HCT116 (cell line): ENCODE measurements around the gene FCMR. TPM values are rescaled to one million over a fixed set of nuclear protein-coding genes. Genes with fewer than 3 reads are reported as not detected.

Experiments
- ATAC-seq: fragments of 200-7000 bp; cut with Tn5 transposase; 2 replicates; pipeline ENCODE4 v1.9.1; 2020; ENCODE audit warnings: mild to moderate bottlenecking, moderate library complexity
- BruUV-seq: library from RNA; stranded (reverse); fragments of 400-500 nt; replicated peaks from 2 replicates; lab custom pipeline; 2021; lab: Mats Ljungman, UMichigan
- CTCF ChIA-PET: fragments of 300-600 bp; sonication (Branson Sonifier 250); formaldehyde crosslinking; loops from one replicate; lab custom pipeline; 2021; ENCODE audit warnings: antibody characterized with exemption; lab: Charles Lee
- POLR2A ChIA-PET: fragments of 300-600, 350-600 bp; sonication (Branson Sonifier 250); formaldehyde crosslinking; loops from one replicate; lab custom pipeline; 2021; ENCODE audit warnings: antibody characterized with exemption; lab: Charles Lee
- RAD21 ChIA-PET, 2 experiments: fragments of 300-600 bp; sonication (Branson Sonifier 250); formaldehyde crosslinking; loops; one replicate each; lab custom pipeline; 2023; ENCODE audit warnings: low total read pairs in 2 of 2; ENCODE audit not compliant: uncharacterized antibody in 2 of 2, unreplicated experiment in 2 of 2, low non-redundant PET in 1 of 2; lab: Charles Lee
- DNase-seq: peaks from one replicate; pipeline ENCODE4 v3.0.0-alpha.2; 2010; ENCODE audit warnings: low read depth, low spot score
- H2AFZ ChIP-seq: fragments of 200-600 bp; shearing (Covaris generic), sonication (generic); 2 replicates; pipeline ENCODE4 v1.6.1; 2017; ENCODE audit warnings: low read depth, mixed run types, mixed read lengths, antibody characterized with exemption, low read length; ENCODE audit not compliant: poor library complexity, severe bottlenecking
- H3K27ac ChIP-seq: 2 replicates; pipeline ENCODE4 v1.5.1; 2012; ENCODE audit warnings: low read depth, low read length
- H3K27me3 ChIP-seq: fragments of 200-600 bp; sonication (generic); 2 replicates; pipeline ENCODE4 v1.6.1; 2016; ENCODE audit warnings: mixed run types, low read length, mixed read lengths; ENCODE audit not compliant: insufficient read depth
- H3K36me3 ChIP-seq, 2 experiments: fragments of 200-500 bp in 1 of 2; fragments of 200-600 bp in 1 of 2; sonication (Bioruptor generic) in 1 of 2; sonication (generic) in 1 of 2; 2 replicates each; pipeline versions ENCODE4 v1.5.1 to v1.6.1; 2014 to 2016; ENCODE audit warnings: low read length in 2 of 2, inconsistent platforms in 1 of 2, mixed read lengths in 1 of 2, mixed run types in 1 of 2; ENCODE audit not compliant: insufficient read depth in 2 of 2, control insufficient read depth in 1 of 2
- H3K4me1 ChIP-seq, 2 experiments: fragments of 200-600 bp in 1 of 2; sonication (generic) in 1 of 2; 2 replicates each; pipeline versions ENCODE4 v1.5.1 to v1.6.1; 2012 to 2017; ENCODE audit warnings: low read length in 2 of 2, inconsistent platforms in 1 of 2, mild to moderate bottlenecking in 1 of 2, mixed read lengths in 1 of 2, mixed run types in 1 of 2, moderate library complexity in 1 of 2; ENCODE audit not compliant: insufficient read depth in 2 of 2, control insufficient read depth in 1 of 2
- H3K4me2 ChIP-seq: fragments of 200-600 bp; sonication (generic); 2 replicates; pipeline ENCODE4 v1.6.1; 2017; ENCODE audit warnings: mixed run types, low read length, mixed read lengths
- H3K4me3 ChIP-seq, 2 experiments: fragments of 200-600 bp in 1 of 2; sonication (generic) in 1 of 2; replicated peaks in 1 of 2; 2 replicates each; pipeline ENCODE4 v1.5.1; 2011 to 2016; ENCODE audit warnings: low read length in 2 of 2, control low read depth in 1 of 2, low read depth in 1 of 2, mild to moderate bottlenecking in 1 of 2, mixed read lengths in 1 of 2, mixed run types in 1 of 2
- H3K79me2 ChIP-seq: fragments of 200-600 bp; sonication (generic); 2 replicates; pipeline ENCODE4 v1.6.1; 2017; ENCODE audit warnings: mild to moderate bottlenecking, mixed run types, low read length, moderate library complexity, mixed read lengths; ENCODE audit not compliant: insufficient read depth
- H3K9ac ChIP-seq: fragments of 200-600 bp; sonication (generic); 2 replicates; pipeline ENCODE4 v1.6.1; 2016; ENCODE audit warnings: low read length, mixed read lengths
- H3K9me2 ChIP-seq: fragments of 200-600 bp; sonication (generic), shearing (Covaris generic); 2 replicates; pipeline ENCODE4 v1.6.1; 2017; ENCODE audit warnings: mixed run types, mild to moderate bottlenecking, moderate library complexity; ENCODE audit not compliant: insufficient read depth
- H3K9me3 ChIP-seq, 2 experiments: fragments of 200-500 bp in 1 of 2; fragments of 200-600 bp in 1 of 2; sonication (Bioruptor generic) in 1 of 2; sonication (generic) in 1 of 2; 2 replicates each; pipeline ENCODE4 v1.6.1; 2014 to 2017; ENCODE audit warnings: low read length in 2 of 2, mixed read lengths in 2 of 2, inconsistent platforms in 1 of 2, low read depth in 1 of 2, mild to moderate bottlenecking in 1 of 2, mixed run types in 1 of 2, moderate library complexity in 1 of 2; ENCODE audit not compliant: control insufficient read depth in 1 of 2, insufficient read depth in 1 of 2
- H4K20me1 ChIP-seq: fragments of 200-600 bp; sonication (generic), shearing (Covaris generic); 2 replicates; pipeline ENCODE4 v1.6.1; 2017; ENCODE audit warnings: mixed run types, mild to moderate bottlenecking, moderate library complexity; ENCODE audit not compliant: insufficient read depth
- CEBPB ChIP-seq: IDR thresholded peaks from 2 replicates; pipeline ENCODE4 v1.6.1; 2012; ENCODE audit warnings: low read depth
- EGR1 ChIP-seq: IDR thresholded peaks from 2 replicates; pipeline ENCODE4 v1.6.1; 2012; ENCODE audit warnings: low read depth
- EZH2 ChIP-seq: fragments of 200-600 bp; sonication (generic); IDR thresholded peaks from 2 replicates; pipeline ENCODE4 v1.6.1; 2017; ENCODE audit warnings: antibody characterized with exemption, mixed run types
- JUND ChIP-seq: IDR thresholded peaks from 2 replicates; pipeline ENCODE4 v1.6.1; 2012
- MAX ChIP-seq: IDR thresholded peaks from 2 replicates; pipeline ENCODE4 v1.6.1; 2012
- POLR2A ChIP-seq: IDR thresholded peaks from 2 replicates; pipeline ENCODE4 v1.7.0; 2011; ENCODE audit warnings: borderline replicate concordance; ENCODE audit not compliant: insufficient read depth, insufficient read length; ENCODE audit errors: extremely low read depth
- POLR2AphosphoS5 ChIP-seq: IDR thresholded peaks from 2 replicates; pipeline ENCODE4 v1.6.1; 2011; ENCODE audit warnings: mild to moderate bottlenecking, low read depth, low read length, moderate library complexity
- SRF ChIP-seq: IDR thresholded peaks from 2 replicates; pipeline ENCODE4 v1.6.1; 2012; ENCODE audit warnings: low read depth
- TCF7L2 ChIP-seq: IDR thresholded peaks from 2 replicates; pipeline ENCODE4 v1.7.0; 2011; ENCODE audit warnings: borderline replicate concordance, inconsistent platforms; ENCODE audit not compliant: insufficient read depth, insufficient read length; ENCODE audit errors: extremely low read depth
- YY1 ChIP-seq: IDR thresholded peaks from 2 replicates; pipeline ENCODE4 v1.6.1; 2011; ENCODE audit warnings: low read length, low read depth, moderate library complexity, mild to moderate bottlenecking; ENCODE audit not compliant: insufficient replicate concordance; ENCODE audit errors: extremely low read depth
- ZNF274 ChIP-seq: fragments of 200-500 bp; sonication (Bioruptor generic); IDR thresholded peaks from 2 replicates; pipeline ENCODE4 v1.6.1; 2014; ENCODE audit warnings: mild to moderate bottlenecking, low read depth, low read length, inconsistent platforms
- intact Hi-C: fragments of 100-400 bp; cut with micrococcal nuclease; formaldehyde crosslinking; loops from 2 replicates; pipeline ENCODE4 v1.10.0; 2022
- total RNA-seq: library from RNA; stranded (reverse); gene quantifications from one replicate; pipeline ENCODE4 v1.2.1, GENCODE V29; 2021; ENCODE audit not compliant: unreplicated experiment
- TF ChIP-seq, protein P1 (sequence below), 3 experiments: fragments of 200-600 bp in 1 of 3; sonication (generic) in 1 of 3; IDR thresholded peaks in 2 of 3; conservative IDR thresholded peaks in 1 of 3; 2 replicates each; pipeline ENCODE4 v1.5.1; 2012 to 2017; ENCODE audit warnings: low read depth in 2 of 3, low read length in 2 of 3, antibody characterized with exemption in 1 of 3, borderline replicate concordance in 1 of 3, control low read depth in 1 of 3, mild to moderate bottlenecking in 1 of 3, mixed read lengths in 1 of 3, mixed run types in 1 of 3, moderate library complexity in 1 of 3; ENCODE audit not compliant: insufficient read depth in 1 of 3
- TF ChIP-seq, protein P2 (sequence below): IDR thresholded peaks from 2 replicates; pipeline ENCODE4 v1.6.1; 2011; ENCODE audit warnings: mild to moderate bottlenecking, low read length, moderate library complexity; ENCODE audit not compliant: insufficient replicate concordance; ENCODE audit errors: extremely low read depth
- TF ChIP-seq, protein P3 (sequence below): IDR thresholded peaks from 2 replicates; pipeline ENCODE4 v1.6.1; 2012

FCMR gene
- total RNA-seq, 1 experiment from 2014 or later: 0.61 TPM

DNA sequence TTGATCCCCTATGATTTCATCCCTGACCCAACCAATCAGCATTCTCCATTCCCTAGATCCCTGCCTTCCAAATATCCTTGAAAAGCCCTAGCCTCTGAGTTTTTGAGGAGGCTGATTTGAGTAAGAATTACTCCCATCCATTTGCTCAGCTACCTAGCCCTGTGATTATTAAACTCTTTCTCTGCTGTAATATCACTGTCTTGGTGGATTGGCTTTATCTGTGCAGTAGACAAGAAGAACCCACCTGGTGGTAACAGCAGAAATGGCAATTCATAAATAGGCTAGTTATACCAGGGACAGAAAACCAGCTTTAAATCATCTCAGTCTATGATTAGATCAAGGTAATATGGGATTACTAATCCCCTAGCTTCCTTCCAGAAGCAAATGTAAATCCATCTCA, 43.3 kb downstream of the FCMR start (continued):
- TF ChIP-seq, protein P1, sequence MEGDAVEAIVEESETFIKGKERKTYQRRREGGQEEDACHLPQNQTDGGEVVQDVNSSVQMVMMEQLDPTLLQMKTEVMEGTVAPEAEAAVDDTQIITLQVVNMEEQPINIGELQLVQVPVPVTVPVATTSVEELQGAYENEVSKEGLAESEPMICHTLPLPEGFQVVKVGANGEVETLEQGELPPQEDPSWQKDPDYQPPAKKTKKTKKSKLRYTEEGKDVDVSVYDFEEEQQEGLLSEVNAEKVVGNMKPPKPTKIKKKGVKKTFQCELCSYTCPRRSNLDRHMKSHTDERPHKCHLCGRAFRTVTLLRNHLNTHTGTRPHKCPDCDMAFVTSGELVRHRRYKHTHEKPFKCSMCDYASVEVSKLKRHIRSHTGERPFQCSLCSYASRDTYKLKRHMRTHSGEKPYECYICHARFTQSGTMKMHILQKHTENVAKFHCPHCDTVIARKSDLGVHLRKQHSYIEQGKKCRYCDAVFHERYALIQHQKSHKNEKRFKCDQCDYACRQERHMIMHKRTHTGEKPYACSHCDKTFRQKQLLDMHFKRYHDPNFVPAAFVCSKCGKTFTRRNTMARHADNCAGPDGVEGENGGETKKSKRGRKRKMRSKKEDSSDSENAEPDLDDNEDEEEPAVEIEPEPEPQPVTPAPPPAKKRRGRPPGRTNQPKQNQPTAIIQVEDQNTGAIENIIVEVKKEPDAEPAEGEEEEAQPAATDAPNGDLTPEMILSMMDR (IDR thresholded peaks at IDR 0.05 in 2 of 3, conservative IDR thresholded peaks at IDR 0.05 in 1 of 3; ENCODE audit: borderline replicate concordance in 1 of 3, insufficient read depth in 1 of 3, low read depth in 2 of 3, low read length in 2 of 3): peak; percentile 17 to 60 (median 47); a peak in 4 of 6 replicates
- TF ChIP-seq CEBPB (0 out of 2 replicates have a peak, but pooled peaks have one; percentile 18), ZNF274 (no peak)
- TF ChIP-seq, all 23 proteins: peak for 3

GRCh38 chr1:206875752-206876377, 45.9 kb downstream of the FCMR start:
- H3K36me3 ChIP-seq: no peaks in the 10 kb centered on the region
- CTCF ChIA-PET: no interaction called here
- no peaks in the 10 kb centered on the region for H3K4me1 ChIP-seq
- H4K20me1 ChIP-seq: no peaks in the 10 kb centered on the region
- no peak overlapping the region for H3K4me2 ChIP-seq
- no TSS peak for BruUV-seq
- intact Hi-C loops: no loop called here
- no peaks in the 10 kb centered on the region for H3K79me2 ChIP-seq
- TF ChIP-seq TCF7L2 (no peak), EGR1 (no peak), POLR2AphosphoS5 (no peak), SRF (no peak), MAX (no peak), EZH2 (no peak), YY1 (no peak), JUND (no peak), POLR2A (no peak)
- TF ChIP-seq, protein P2, sequence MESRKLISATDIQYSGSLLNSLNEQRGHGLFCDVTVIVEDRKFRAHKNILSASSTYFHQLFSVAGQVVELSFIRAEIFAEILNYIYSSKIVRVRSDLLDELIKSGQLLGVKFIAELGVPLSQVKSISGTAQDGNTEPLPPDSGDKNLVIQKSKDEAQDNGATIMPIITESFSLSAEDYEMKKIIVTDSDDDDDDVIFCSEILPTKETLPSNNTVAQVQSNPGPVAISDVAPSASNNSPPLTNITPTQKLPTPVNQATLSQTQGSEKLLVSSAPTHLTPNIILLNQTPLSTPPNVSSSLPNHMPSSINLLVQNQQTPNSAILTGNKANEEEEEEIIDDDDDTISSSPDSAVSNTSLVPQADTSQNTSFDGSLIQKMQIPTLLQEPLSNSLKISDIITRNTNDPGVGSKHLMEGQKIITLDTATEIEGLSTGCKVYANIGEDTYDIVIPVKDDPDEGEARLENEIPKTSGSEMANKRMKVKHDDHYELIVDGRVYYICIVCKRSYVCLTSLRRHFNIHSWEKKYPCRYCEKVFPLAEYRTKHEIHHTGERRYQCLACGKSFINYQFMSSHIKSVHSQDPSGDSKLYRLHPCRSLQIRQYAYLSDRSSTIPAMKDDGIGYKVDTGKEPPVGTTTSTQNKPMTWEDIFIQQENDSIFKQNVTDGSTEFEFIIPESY: no peak
- TF ChIP-seq, protein P3, sequence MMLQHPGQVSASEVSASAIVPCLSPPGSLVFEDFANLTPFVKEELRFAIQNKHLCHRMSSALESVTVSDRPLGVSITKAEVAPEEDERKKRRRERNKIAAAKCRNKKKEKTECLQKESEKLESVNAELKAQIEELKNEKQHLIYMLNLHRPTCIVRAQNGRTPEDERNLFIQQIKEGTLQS: no peak
- RAD21 ChIA-PET: no interaction called here
- DNase-seq: no peak
- peaks cover 9 to 16% of the 10 kb centered on the region in 2 experiments; a peak in 2 of 4 replicates for H3K9me3 ChIP-seq
- POLR2A ChIA-PET: no interaction called here
- no peak overlapping the region for H3K27ac ChIP-seq
- no peak overlapping the region for H2AFZ ChIP-seq
- H3K4me3 ChIP-seq: no peak overlapping the region
- H3K9me2 ChIP-seq: no peaks in the 10 kb centered on the region
- H3K9ac ChIP-seq: no peak overlapping the region
- no peaks in the 10 kb centered on the region for H3K27me3 ChIP-seq
- no peak for ATAC-seq
